Measurements from ENCODE around the gene SOCS3.
"Not testable (repeated sequence)": the region's sequence is repeated elsewhere in the genome, so short reads cannot be mapped to it uniquely, and the experiment has no call there.

The SOCS3 gene

DNA sequence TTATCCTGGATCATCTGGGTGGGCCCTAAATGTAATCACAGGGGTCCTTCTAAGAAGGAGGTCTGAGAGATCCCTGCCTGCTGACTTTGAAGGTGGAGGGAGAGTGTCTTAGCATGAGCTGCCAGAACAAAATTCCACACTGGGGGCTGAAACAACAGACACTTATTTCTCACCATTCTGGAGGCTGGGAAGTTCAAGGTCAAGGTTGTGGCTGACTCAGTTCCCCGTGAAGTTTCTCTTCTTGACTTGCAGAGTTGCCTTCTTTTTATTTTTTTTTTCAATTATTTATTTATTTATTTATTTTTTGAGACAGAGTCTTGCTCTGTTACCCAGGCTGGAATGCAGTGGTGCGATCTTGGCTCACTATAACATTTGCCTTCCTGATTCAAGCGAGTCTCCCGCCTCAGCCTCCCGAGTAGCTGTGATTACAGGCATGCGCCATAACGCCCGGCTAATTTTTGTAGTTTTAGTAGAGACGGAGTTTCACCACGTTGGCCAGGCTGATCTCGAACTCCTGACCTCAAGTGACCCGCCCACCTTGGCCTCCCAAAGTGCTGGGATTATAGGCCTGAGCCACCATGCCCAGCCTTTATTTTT lies 50.1 kb downstream of the SOCS3 start:
- not testable (repeated sequence) for DNase-seq (ENCODE audit: low read depth in 2 of 2)

DNA sequence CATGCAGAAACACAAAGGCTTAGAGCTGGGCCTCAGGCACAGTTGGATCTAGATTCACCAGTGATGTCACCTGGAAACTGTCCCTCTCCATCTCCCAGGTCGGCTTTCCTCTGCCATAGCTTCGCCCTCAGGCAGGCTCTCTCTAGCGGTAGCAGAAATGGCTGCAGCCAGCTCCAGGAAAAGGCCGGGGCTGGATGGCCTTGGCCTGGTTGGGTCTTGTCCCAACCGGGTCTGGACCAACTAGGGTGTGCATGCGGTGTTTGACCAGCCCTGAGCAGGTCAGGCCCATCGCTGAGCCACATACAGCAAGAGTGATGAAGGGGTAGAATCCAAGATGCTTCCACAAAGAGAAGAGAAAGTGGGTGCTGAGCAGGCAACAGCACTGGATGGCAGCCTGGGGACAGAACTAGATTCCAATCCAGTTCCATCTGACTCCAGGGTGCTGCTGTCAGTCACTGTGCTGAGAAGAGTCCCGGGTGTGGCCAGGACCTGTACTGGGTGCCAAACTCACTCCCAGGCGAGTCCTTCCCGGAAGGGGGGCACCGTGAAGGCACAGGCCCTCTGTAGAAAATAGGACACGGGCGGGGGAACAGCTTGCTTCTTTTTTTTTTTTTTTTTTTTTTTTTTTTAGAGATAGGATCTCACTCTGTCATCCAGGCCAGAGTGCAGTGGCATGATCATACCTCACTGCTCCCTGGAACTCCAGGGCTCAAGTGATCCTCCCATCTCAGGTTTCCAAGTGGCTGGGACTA lies 51.8 kb downstream of the SOCS3 start:
- no peak for DNase-seq (ENCODE audit: low read depth in 2 of 2)

DNA sequence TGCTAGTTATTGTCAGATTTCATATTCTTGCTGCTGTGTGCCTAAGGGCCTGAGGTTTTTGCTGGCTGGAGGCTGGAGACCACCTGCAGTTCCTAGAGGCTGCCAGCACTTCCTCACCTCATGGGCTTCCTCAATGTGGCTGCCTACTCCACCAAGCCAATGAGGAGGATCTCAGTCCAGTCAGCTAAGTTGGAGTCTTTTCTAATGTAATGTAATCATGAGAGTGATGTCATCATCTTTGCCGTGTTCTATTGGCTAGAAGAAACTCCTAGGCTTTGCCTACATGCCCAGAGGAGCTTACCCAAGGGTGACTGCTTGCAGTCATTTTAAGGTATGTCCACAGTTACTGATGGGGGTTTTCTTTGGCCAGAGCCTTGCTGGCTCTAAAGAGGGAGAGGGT lies 53.0 kb downstream of the SOCS3 start:
- DNase-seq (ENCODE audit: low read depth in 2 of 2) = no peak

All from stimulated activated CD4-positive, alpha-beta T cell treated with anti-CD3 and anti-CD28 coated beads, Interleukin-1b, Interleukin-23, amount 100 ng/mL, for 1 hour (primary cell).